ENCODE results near the gene TDRD1.
A peak's percentile ranks its signal among the peaks of the same experiment; 100 is the strongest.

TDRD1 gene

GRCh38 chr10:114245121-114245791, 66.1 kb downstream of the TDRD1 start:
- TF ChIP-seq CTCF (conservative IDR thresholded peaks at IDR 0.05), result no peak
- peak overlapping the region; percentile 96 for H3K27ac ChIP-seq

- peak overlapping the region; percentile 9; the same call in 1 of the 2 replicates for H3K27ac ChIP-seq
- no peak for TF ChIP-seq CTCF (conservative IDR thresholded peaks at IDR 0.05)
Observed at GRCh38 chr10:114246679-114247305, 67.6 kb downstream of the TDRD1 start.

- H3K27ac ChIP-seq, result peak overlapping the region; percentile 4; the same call in 1 of the 2 replicates
- TF ChIP-seq CTCF (conservative IDR thresholded peaks at IDR 0.05), result no peak
Observed at GRCh38 chr10:114250236-114250635, 71.1 kb downstream of the TDRD1 start.

- TF ChIP-seq CTCF (conservative IDR thresholded peaks at IDR 0.05), result no peak
- no peak overlapping the region; the same call in 1 of the 2 replicates for H3K27ac ChIP-seq
Observed at GRCh38 chr10:114250716-114251115, 71.6 kb downstream of the TDRD1 start.

GRCh38 chr10:114252092-114252491, 72.9 kb downstream of the TDRD1 start:
- no peak overlapping the region for H3K27ac ChIP-seq
- TF ChIP-seq CTCF (conservative IDR thresholded peaks at IDR 0.05), result no peak

GRCh38 chr10:114252883-114253282, 73.7 kb downstream of the TDRD1 start:
- no peak for TF ChIP-seq CTCF (conservative IDR thresholded peaks at IDR 0.05)
- no peak overlapping the region for H3K27ac ChIP-seq

GRCh38 chr10:114255227-114255626, 76.1 kb downstream of the TDRD1 start:
- no peak for TF ChIP-seq CTCF (conservative IDR thresholded peaks at IDR 0.05)
- H3K27ac ChIP-seq, result no peak overlapping the region
